Measurements from ENCODE around the gene S100A2. TPM values are rescaled to one million over a fixed set of nuclear protein-coding genes. Genes with fewer than 3 reads are reported as not detected.
A peak's percentile ranks its signal among the peaks of the same experiment; 100 is the strongest.

The S100A2 gene
- total RNA-seq, 1 experiment from 2014 or later: 147 TPM

GRCh38 chr1:153550398-153550758 is 15.3 kb downstream of the S100A2 start:
- ChIA-PET POLR2A (ENCODE audit: unreplicated experiment) (interaction anchor here (1.2 kb wide), 1 partner anchor 10 kb away, joined by 3 read pairs; the partner anchor contains the start of gene S100A5), CTCF (interaction anchor here (1.1 kb wide), 1 partner anchor 17 kb away, joined by 4 read pairs; no protein-coding TSS in a partner anchor)
- no peak for TF ChIP-seq CTCF (conservative IDR thresholded peaks at IDR 0.05)
- no peak for TF ChIP-seq EZH2 (IDR thresholded peaks at IDR 0.05; ENCODE audit: low read depth)
- BruUV-seq (replicated peaks): no TSS peak
- no peak for DNase-seq
- intact Hi-C loops (cut with micrococcal nuclease; ENCODE audit: unreplicated experiment): no loop called here
- H3K4me2 ChIP-seq: no peak overlapping the region
- peaks cover 51% of the 10 kb centered on the region for H3K4me1 ChIP-seq (replicated peaks; ENCODE audit: insufficient read depth)
- H3K27me3 ChIP-seq (ENCODE audit: insufficient read depth, low read depth): no peaks in the 10 kb centered on the region
- no peak overlapping the region for H3K4me3 ChIP-seq
- H3K36me3 ChIP-seq (ENCODE audit: low read depth): no peaks in the 10 kb centered on the region
- H3K9me3 ChIP-seq (ENCODE audit: insufficient read depth, low read depth): no peaks in the 10 kb centered on the region
- H3F3A ChIP-seq (ENCODE audit: insufficient read depth, low read depth): peaks cover 15% of the 10 kb centered on the region
- H4K20me1 ChIP-seq (ENCODE audit: insufficient read depth): no peaks in the 10 kb centered on the region
- H3K79me2 ChIP-seq (ENCODE audit: low read depth): no peaks in the 10 kb centered on the region
- no peak overlapping the region for H3K27ac ChIP-seq
- no peak overlapping the region for H2AFZ ChIP-seq
- no peaks in the 10 kb centered on the region for H3K9me2 ChIP-seq (ENCODE audit: insufficient read depth)

GRCh38 chr1:153549741-153550397 is 15.8 kb downstream of the S100A2 start:
- CTCF ChIA-PET: interaction anchor here (1.1 kb wide), 1 partner anchor 18 kb away, joined by 4 read pairs; no protein-coding TSS in a partner anchor
- DNase-seq: no peak

More at GRCh38 chr1:153549741-153550397, 15.8 kb downstream of the S100A2 start:
- Histone ChIP-seq H3K27ac (peak overlapping the region; percentile 17), H3K9me2 (ENCODE audit: insufficient read depth) (no peaks in the 10 kb centered on the region), H3K9me3 (ENCODE audit: insufficient read depth, low read depth) (no peaks in the 10 kb centered on the region), H3K79me2 (ENCODE audit: low read depth) (no peaks in the 10 kb centered on the region), H3K4me3 (no peak overlapping the region), H3F3A (ENCODE audit: insufficient read depth, low read depth) (peaks cover 17% of the 10 kb centered on the region), H4K20me1 (ENCODE audit: insufficient read depth) (no peaks in the 10 kb centered on the region), H3K4me2 (peak overlapping the region; percentile 43), H3K4me1 (replicated peaks; ENCODE audit: insufficient read depth) (peaks cover 54% of the 10 kb centered on the region), H3K27me3 (ENCODE audit: insufficient read depth, low read depth) (no peaks in the 10 kb centered on the region), H2AFZ (no peak overlapping the region), H3K36me3 (ENCODE audit: low read depth) (no peaks in the 10 kb centered on the region)
- POLR2A ChIA-PET (ENCODE audit: unreplicated experiment): interaction anchor here (1.2 kb wide), 1 partner anchor 9 kb away, joined by 3 read pairs; the partner anchor contains the start of gene S100A5
- intact Hi-C loops (cut with micrococcal nuclease; ENCODE audit: unreplicated experiment): loop anchor here (2.0 kb wide), 1 partner anchor 17 kb away; no protein-coding TSS in a partner anchor
- BruUV-seq (replicated peaks): no TSS peak
- no peak for TF ChIP-seq CTCF (conservative IDR thresholded peaks at IDR 0.05)
- no peak for TF ChIP-seq EZH2 (IDR thresholded peaks at IDR 0.05; ENCODE audit: low read depth)

Measured in PC-9 (cell line).